ENCODE measurements around the gene ASCC1. TPM values are rescaled to one million over a fixed set of nuclear protein-coding genes. Genes with fewer than 3 reads are reported as not detected.

The ASCC1 gene
- total RNA-seq, 1 donor from 2014 or later = 21.4 TPM

DNA sequence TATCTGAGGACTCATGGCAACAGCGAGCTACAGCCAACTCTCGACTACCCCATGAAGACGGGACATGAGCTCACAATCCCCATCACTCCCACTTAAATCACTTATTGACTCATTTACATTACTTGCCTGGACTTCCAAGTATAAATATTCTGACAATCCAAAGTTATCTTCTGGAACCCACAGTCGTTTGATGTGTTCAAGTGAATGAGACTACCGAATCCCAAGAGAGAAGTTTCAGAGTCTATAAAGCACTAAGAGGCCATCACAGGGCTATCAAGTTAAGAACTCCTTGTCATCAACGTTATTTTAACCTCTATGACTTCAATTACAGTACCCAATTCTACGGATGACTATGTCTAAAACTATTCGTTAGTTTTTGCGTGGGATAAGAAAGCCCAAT lies 11.8 kb downstream of the ASCC1 start:
- Histone ChIP-seq H3K27me3 (ENCODE audit: control insufficient read depth in 3 of 3, insufficient read depth in 3 of 3, low read length in 3 of 3) (no peaks in the 10 kb centered on the region), H3K4me3 (ENCODE audit: low read length in 3 of 3) (no peak overlapping the region), H3K9ac (ENCODE audit: low read depth in 1 of 3, low read length in 3 of 3) (no peak overlapping the region), H3K9me3 (ENCODE audit: control insufficient read depth in 3 of 3, low read length in 3 of 3) (no peaks in the 10 kb centered on the region), H3K36me3 (ENCODE audit: control insufficient read depth in 3 of 3, insufficient read depth in 3 of 3, low read length in 3 of 3) (peaks cover 8 to 19% (median 11%) of the 10 kb centered on the region in 3 donors), H3K4me1 (ENCODE audit: control insufficient read depth in 3 of 3, insufficient read depth in 3 of 3, low read length in 3 of 3) (peaks cover 0 to 7% (median 3%) of the 10 kb centered on the region in 3 donors), H3K27ac (ENCODE audit: low read depth, low read length) (peak overlapping the region; percentile 41)

DNA sequence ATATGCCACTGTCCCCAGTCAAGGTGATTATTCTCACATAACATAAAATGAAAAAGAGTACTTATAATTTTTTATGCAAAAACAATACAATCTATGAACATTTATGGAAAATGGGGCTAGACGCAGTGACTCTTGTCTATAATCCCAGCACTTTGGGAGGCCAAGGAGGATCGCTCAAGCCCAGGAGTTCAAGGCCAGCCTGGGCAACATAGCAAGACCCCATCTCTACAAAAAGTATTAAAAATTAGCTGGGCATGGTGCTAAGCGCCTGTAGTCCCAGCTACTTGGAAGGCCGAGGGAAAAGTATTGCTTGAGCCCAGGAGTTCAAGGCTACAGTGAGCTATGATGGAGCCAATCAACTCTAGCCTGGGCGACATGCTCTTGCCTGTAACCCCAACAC lies 14.8 kb downstream of the ASCC1 start:
- no peak overlapping the region for H3K4me3 ChIP-seq (ENCODE audit: low read length in 3 of 3)
- peaks cover 4 to 14% (median 8%) of the 10 kb centered on the region in 3 donors for H3K36me3 ChIP-seq (ENCODE audit: control insufficient read depth in 3 of 3, insufficient read depth in 3 of 3, low read length in 3 of 3)
- H3K9me3 ChIP-seq (ENCODE audit: control insufficient read depth in 3 of 3, low read length in 3 of 3) = no peaks in the 10 kb centered on the region
- H3K27ac ChIP-seq (ENCODE audit: low read depth, low read length) = no peak overlapping the region
- H3K4me1 ChIP-seq (ENCODE audit: control insufficient read depth in 3 of 3, insufficient read depth in 3 of 3, low read length in 3 of 3) = peaks cover 0 to 7% (median 3%) of the 10 kb centered on the region in 3 donors
- H3K27me3 ChIP-seq (ENCODE audit: control insufficient read depth in 3 of 3, insufficient read depth in 3 of 3, low read length in 3 of 3) = no peaks in the 10 kb centered on the region
- H3K9ac ChIP-seq (ENCODE audit: low read depth in 1 of 3, low read length in 3 of 3) = no peak overlapping the region

- no peak overlapping the region for H3K9ac ChIP-seq (ENCODE audit: low read depth in 1 of 3, low read length in 3 of 3)
- peaks cover 6 to 14% (median 8%) of the 10 kb centered on the region in 3 donors for H3K36me3 ChIP-seq (ENCODE audit: control insufficient read depth in 3 of 3, insufficient read depth in 3 of 3, low read length in 3 of 3)
- no peaks in the 10 kb centered on the region for H3K27me3 ChIP-seq (ENCODE audit: control insufficient read depth in 3 of 3, insufficient read depth in 3 of 3, low read length in 3 of 3)
- H3K9me3 ChIP-seq (ENCODE audit: control insufficient read depth in 3 of 3, low read length in 3 of 3) = no peaks in the 10 kb centered on the region
- no peak overlapping the region for H3K27ac ChIP-seq (ENCODE audit: low read depth, low read length)
- H3K4me1 ChIP-seq (ENCODE audit: control insufficient read depth in 3 of 3, insufficient read depth in 3 of 3, low read length in 3 of 3) = peaks cover 0 to 7% (median 3%) of the 10 kb centered on the region in 3 donors
- H3K4me3 ChIP-seq (ENCODE audit: low read length in 3 of 3) = no peak overlapping the region
Measured at GRCh38 chr10:72200883-72201282, 15.2 kb downstream of the ASCC1 start.

GRCh38 chr10:72194949-72195348 lies 21.1 kb downstream of the ASCC1 start:
- Histone ChIP-seq H3K4me1 (ENCODE audit: control insufficient read depth in 3 of 3, insufficient read depth in 3 of 3, low read length in 3 of 3) (no peaks in the 10 kb centered on the region), H3K9me3 (ENCODE audit: control insufficient read depth in 3 of 3, low read length in 3 of 3) (no peaks in the 10 kb centered on the region), H3K27me3 (ENCODE audit: control insufficient read depth in 3 of 3, insufficient read depth in 3 of 3, low read length in 3 of 3) (no peaks in the 10 kb centered on the region), H3K4me3 (ENCODE audit: low read length in 3 of 3) (no peak overlapping the region), H3K36me3 (ENCODE audit: control insufficient read depth in 3 of 3, insufficient read depth in 3 of 3, low read length in 3 of 3) (peaks cover 2 to 8% (median 3%) of the 10 kb centered on the region in 3 donors), H3K27ac (ENCODE audit: low read depth, low read length) (no peak overlapping the region), H3K9ac (ENCODE audit: low read depth in 1 of 3, low read length in 3 of 3) (no peak overlapping the region)

DNA sequence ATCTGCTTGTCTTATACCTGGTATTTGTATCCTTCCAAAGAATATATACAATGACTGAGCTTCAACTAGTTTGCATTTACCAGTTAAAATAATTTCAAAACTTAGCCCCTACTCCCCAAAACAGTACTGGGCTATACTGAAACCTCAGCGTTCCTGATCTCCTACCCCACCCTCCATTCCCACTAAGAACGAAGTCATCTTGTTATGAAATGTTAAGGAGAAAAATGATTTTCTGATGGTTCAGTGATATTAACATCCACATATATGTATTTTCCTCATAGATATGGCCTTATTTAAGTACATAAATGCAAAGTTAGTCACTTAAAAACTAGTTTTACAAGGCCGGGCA lies 29.1 kb downstream of the ASCC1 start:
- no peak overlapping the region for H3K9ac ChIP-seq (ENCODE audit: low read depth in 1 of 3, low read length in 3 of 3)
- H3K27me3 ChIP-seq (ENCODE audit: control insufficient read depth in 3 of 3, insufficient read depth in 3 of 3, low read length in 3 of 3) = no peaks in the 10 kb centered on the region
- peak overlapping the region in 1 of 3 donors; percentile 0 for H3K4me3 ChIP-seq (ENCODE audit: low read length in 3 of 3)
- H3K4me1 ChIP-seq (ENCODE audit: control insufficient read depth in 3 of 3, insufficient read depth in 3 of 3, low read length in 3 of 3) = peaks cover 0 to 3% (median 0%) of the 10 kb centered on the region in 3 donors
- no peaks in the 10 kb centered on the region for H3K9me3 ChIP-seq (ENCODE audit: control insufficient read depth in 3 of 3, low read length in 3 of 3)
- peak overlapping the region; percentile 69 for H3K27ac ChIP-seq (ENCODE audit: low read depth, low read length)
- no peaks in the 10 kb centered on the region for H3K36me3 ChIP-seq (ENCODE audit: control insufficient read depth in 3 of 3, insufficient read depth in 3 of 3, low read length in 3 of 3)

- Histone ChIP-seq H3K9ac (ENCODE audit: low read depth in 1 of 3, low read length in 3 of 3) (peak overlapping the region in 1 of 3 donors; percentile 6), H3K27ac (ENCODE audit: low read depth, low read length) (peak overlapping the region; percentile 69), H3K9me3 (ENCODE audit: control insufficient read depth in 3 of 3, low read length in 3 of 3) (no peaks in the 10 kb centered on the region), H3K4me1 (ENCODE audit: control insufficient read depth in 3 of 3, insufficient read depth in 3 of 3, low read length in 3 of 3) (peaks cover 0 to 3% (median 0%) of the 10 kb centered on the region in 3 donors), H3K27me3 (ENCODE audit: control insufficient read depth in 3 of 3, insufficient read depth in 3 of 3, low read length in 3 of 3) (no peaks in the 10 kb centered on the region), H3K4me3 (ENCODE audit: low read length in 3 of 3) (peak overlapping the region in 1 of 3 donors; percentile 0), H3K36me3 (ENCODE audit: control insufficient read depth in 3 of 3, insufficient read depth in 3 of 3, low read length in 3 of 3) (no peaks in the 10 kb centered on the region)
Measured at GRCh38 chr10:72186258-72186981, 29.7 kb downstream of the ASCC1 start.

DNA sequence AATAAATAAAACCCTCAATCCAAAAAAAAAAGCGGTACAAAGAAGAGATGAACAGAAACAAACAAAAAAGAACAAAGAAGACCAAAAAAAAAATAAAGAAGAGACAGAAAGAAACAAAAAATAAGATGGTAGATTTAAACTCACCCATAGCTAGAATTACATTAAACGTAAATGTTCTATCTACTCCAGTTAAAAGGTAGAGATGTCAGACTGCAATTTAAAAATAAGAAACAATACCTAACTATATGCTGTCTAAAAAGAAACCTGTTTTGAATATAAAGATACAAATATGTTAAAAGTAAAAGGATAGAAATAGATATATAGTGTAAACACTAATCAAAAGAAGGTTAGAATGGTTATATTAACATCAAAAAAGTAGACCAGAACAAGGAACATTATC lies 31.9 kb downstream of the ASCC1 start:
- Histone ChIP-seq H3K36me3 (ENCODE audit: control insufficient read depth in 3 of 3, insufficient read depth in 3 of 3, low read length in 3 of 3) (peaks cover under 1 to 3% (median 2%) of the 10 kb centered on the region in 3 donors), H3K27ac (ENCODE audit: low read depth, low read length) (no peak overlapping the region), H3K9ac (ENCODE audit: low read depth in 1 of 3, low read length in 3 of 3) (no peak overlapping the region), H3K9me3 (ENCODE audit: control insufficient read depth in 3 of 3, low read length in 3 of 3) (no peaks in the 10 kb centered on the region), H3K4me3 (ENCODE audit: low read length in 3 of 3) (no peak overlapping the region), H3K27me3 (ENCODE audit: control insufficient read depth in 3 of 3, insufficient read depth in 3 of 3, low read length in 3 of 3) (no peaks in the 10 kb centered on the region), H3K4me1 (ENCODE audit: control insufficient read depth in 3 of 3, insufficient read depth in 3 of 3, low read length in 3 of 3) (peaks cover 0 to 3% (median 0%) of the 10 kb centered on the region in 3 donors)

DNA sequence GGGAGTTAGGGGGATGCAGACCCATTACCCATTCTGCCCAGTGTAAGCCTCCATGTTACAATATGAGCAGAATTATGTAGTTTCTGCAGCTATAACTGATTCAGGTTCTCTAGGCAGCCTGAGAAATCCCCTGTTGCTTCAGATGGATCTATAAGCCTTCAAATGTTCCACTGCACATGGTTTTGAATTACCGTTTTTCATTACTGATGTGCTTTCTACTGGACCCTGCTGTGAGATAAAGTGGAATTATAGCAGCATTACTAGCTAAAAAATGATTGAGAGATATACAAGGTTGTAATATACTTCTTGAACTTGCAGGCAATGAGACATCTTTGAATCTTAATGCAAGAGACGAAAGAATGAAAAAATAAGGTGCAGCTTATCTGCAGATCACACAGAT lies 38.6 kb downstream of the ASCC1 start:
- peaks cover 0 to 3% (median 0%) of the 10 kb centered on the region in 3 donors for H3K4me1 ChIP-seq (ENCODE audit: control insufficient read depth in 3 of 3, insufficient read depth in 3 of 3, low read length in 3 of 3)
- no peaks in the 10 kb centered on the region for H3K27me3 ChIP-seq (ENCODE audit: control insufficient read depth in 3 of 3, insufficient read depth in 3 of 3, low read length in 3 of 3)
- H3K9me3 ChIP-seq (ENCODE audit: control insufficient read depth in 3 of 3, low read length in 3 of 3) = no peaks in the 10 kb centered on the region
- no peak overlapping the region for H3K9ac ChIP-seq (ENCODE audit: low read depth in 1 of 3, low read length in 3 of 3)
- H3K27ac ChIP-seq (ENCODE audit: low read depth, low read length) = no peak overlapping the region
- peaks cover 4 to 9% (median 6%) of the 10 kb centered on the region in 3 donors for H3K36me3 ChIP-seq (ENCODE audit: control insufficient read depth in 3 of 3, insufficient read depth in 3 of 3, low read length in 3 of 3)
- no peak overlapping the region for H3K4me3 ChIP-seq (ENCODE audit: low read length in 3 of 3)

GRCh38 chr10:72176701-72177100 lies 39.4 kb downstream of the ASCC1 start:
- H3K4me3 ChIP-seq (ENCODE audit: low read length in 3 of 3) = no peak overlapping the region
- no peaks in the 10 kb centered on the region for H3K27me3 ChIP-seq (ENCODE audit: control insufficient read depth in 3 of 3, insufficient read depth in 3 of 3, low read length in 3 of 3)
- no peak overlapping the region for H3K9ac ChIP-seq (ENCODE audit: low read depth in 1 of 3, low read length in 3 of 3)
- H3K4me1 ChIP-seq (ENCODE audit: control insufficient read depth in 3 of 3, insufficient read depth in 3 of 3, low read length in 3 of 3) = peaks cover 0 to 3% (median 0%) of the 10 kb centered on the region in 3 donors
- peaks cover 4 to 9% (median 6%) of the 10 kb centered on the region in 3 donors for H3K36me3 ChIP-seq (ENCODE audit: control insufficient read depth in 3 of 3, insufficient read depth in 3 of 3, low read length in 3 of 3)
- no peak overlapping the region for H3K27ac ChIP-seq (ENCODE audit: low read depth, low read length)
- no peaks in the 10 kb centered on the region for H3K9me3 ChIP-seq (ENCODE audit: control insufficient read depth in 3 of 3, low read length in 3 of 3)

DNA sequence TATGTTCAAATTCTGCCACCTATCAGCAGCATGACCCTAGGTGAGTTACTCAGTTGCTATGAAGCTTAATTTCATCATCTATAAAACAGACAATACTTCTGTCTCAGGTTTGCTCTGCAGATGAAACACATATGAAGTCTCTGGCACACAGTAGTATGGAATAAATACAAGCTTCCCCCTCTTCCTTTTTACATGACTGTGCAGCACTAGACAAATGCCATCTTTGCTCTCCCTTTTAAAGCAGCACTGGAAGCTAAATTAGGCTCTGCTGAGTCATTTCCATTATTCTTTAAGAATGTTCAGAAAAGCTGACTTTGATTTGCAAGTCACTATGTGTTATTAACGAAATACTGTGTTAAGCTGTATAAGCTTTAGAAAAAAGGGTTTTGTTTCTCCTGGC lies 40.9 kb downstream of the ASCC1 start:
- no peak overlapping the region for H3K27ac ChIP-seq (ENCODE audit: low read depth, low read length)
- peaks cover 4 to 9% (median 6%) of the 10 kb centered on the region in 3 donors for H3K36me3 ChIP-seq (ENCODE audit: control insufficient read depth in 3 of 3, insufficient read depth in 3 of 3, low read length in 3 of 3)
- H3K4me1 ChIP-seq (ENCODE audit: control insufficient read depth in 3 of 3, insufficient read depth in 3 of 3, low read length in 3 of 3) = peaks cover 0 to 3% (median 0%) of the 10 kb centered on the region in 3 donors
- H3K9me3 ChIP-seq (ENCODE audit: control insufficient read depth in 3 of 3, low read length in 3 of 3) = no peaks in the 10 kb centered on the region
- H3K27me3 ChIP-seq (ENCODE audit: control insufficient read depth in 3 of 3, insufficient read depth in 3 of 3, low read length in 3 of 3) = no peaks in the 10 kb centered on the region
- no peak overlapping the region for H3K9ac ChIP-seq (ENCODE audit: low read depth in 1 of 3, low read length in 3 of 3)
- no peak overlapping the region for H3K4me3 ChIP-seq (ENCODE audit: low read length in 3 of 3)

Measured in skeletal muscle tissue (tissue), 4 donors.